ENCODE results near the gene RUFY1. TPM values are rescaled to one million over a fixed set of nuclear protein-coding genes. Genes with fewer than 3 reads are reported as not detected.

The RUFY1 gene
- total RNA-seq, 1 experiment from 2014 or later: 40.9 TPM

DNA sequence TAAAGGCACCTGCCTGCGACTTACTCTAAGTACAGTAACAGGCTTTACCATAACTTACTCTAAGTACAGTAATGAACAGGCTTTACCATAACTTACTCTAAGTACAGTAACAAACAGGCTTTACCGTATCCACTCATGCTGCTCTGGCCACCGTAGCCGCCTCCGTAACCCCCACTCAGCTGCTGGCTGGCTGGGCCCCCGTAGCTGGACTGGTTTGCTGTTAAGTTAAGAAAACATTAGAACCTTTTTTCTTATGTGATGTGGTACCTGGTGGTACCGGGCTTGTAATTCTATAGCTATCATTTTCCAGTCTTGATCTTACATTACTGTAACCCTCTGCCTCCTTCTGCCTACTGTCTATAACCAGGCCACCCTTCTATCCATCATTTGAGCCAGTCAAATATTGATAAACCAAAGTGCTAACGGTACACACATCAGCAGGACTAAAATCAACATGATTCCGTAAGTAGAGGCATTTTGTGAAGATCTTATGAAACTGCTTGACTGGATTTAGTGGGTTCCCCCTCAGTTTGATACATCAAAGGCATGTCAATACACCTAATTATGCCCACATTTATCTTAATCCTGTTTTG is 65.7 kb downstream of the RUFY1 start:
- Histone ChIP-seq H3K27ac (ENCODE audit: low read length) (no peak overlapping the region), H3K27me3 (ENCODE audit: low read length) (no peaks in the 10 kb centered on the region), H3K79me2 (ENCODE audit: low read length) (peaks cover 47% of the 10 kb centered on the region), H3K9ac (ENCODE audit: low read length) (no peak overlapping the region), H2AFZ (ENCODE audit: low read length) (no peak overlapping the region), H3K36me3 (ENCODE audit: insufficient read depth, low read length) (peaks cover 88% of the 10 kb centered on the region), H3K9me2 (replicated peaks; ENCODE audit: insufficient read depth, low read length) (no peaks in the 10 kb centered on the region), H3K4me3 (ENCODE audit: low read length) (no peak overlapping the region), H3K9me3 (ENCODE audit: low read length) (no peaks in the 10 kb centered on the region), H3K4me1 (ENCODE audit: low read length) (peaks cover 22% of the 10 kb centered on the region), H3K4me2 (ENCODE audit: low read depth, low read length, poor library complexity, severe bottlenecking) (no peak overlapping the region), H4K20me1 (ENCODE audit: insufficient read depth, low read depth, low read length) (peaks cover 74% of the 10 kb centered on the region)
- DNase-seq: peak; percentile 37

GRCh38 chr5:179617930-179618329 is 67.6 kb downstream of the RUFY1 start:
- no peak overlapping the region for H2AFZ ChIP-seq (ENCODE audit: low read length)
- no peak overlapping the region for H3K4me2 ChIP-seq (ENCODE audit: low read depth, low read length, poor library complexity, severe bottlenecking)
- peaks cover 89% of the 10 kb centered on the region for H4K20me1 ChIP-seq (ENCODE audit: insufficient read depth, low read depth, low read length)
- peaks cover 36% of the 10 kb centered on the region for H3K4me1 ChIP-seq (ENCODE audit: low read length)
- peaks cover 65% of the 10 kb centered on the region for H3K79me2 ChIP-seq (ENCODE audit: low read length)
- no peaks in the 10 kb centered on the region for H3K9me2 ChIP-seq (replicated peaks; ENCODE audit: insufficient read depth, low read length)
- H3K9ac ChIP-seq (ENCODE audit: low read length): no peak overlapping the region
- H3K36me3 ChIP-seq (ENCODE audit: insufficient read depth, low read length): peaks cover 97% of the 10 kb centered on the region
- H3K27ac ChIP-seq (ENCODE audit: low read length): no peak overlapping the region
- no peak overlapping the region for H3K4me3 ChIP-seq (ENCODE audit: low read length)
- H3K9me3 ChIP-seq (ENCODE audit: low read length): no peaks in the 10 kb centered on the region
- no peak for DNase-seq
- no peaks in the 10 kb centered on the region for H3K27me3 ChIP-seq (ENCODE audit: low read length)

GRCh38 chr5:179618923-179619554 is 68.7 kb downstream of the RUFY1 start:
- peaks cover 38% of the 10 kb centered on the region for H3K4me1 ChIP-seq (ENCODE audit: low read length)
- H3K27me3 ChIP-seq (ENCODE audit: low read length): no peaks in the 10 kb centered on the region
- H3K4me2 ChIP-seq (ENCODE audit: low read depth, low read length, poor library complexity, severe bottlenecking): peak overlapping the region; percentile 88
- peaks cover 82% of the 10 kb centered on the region for H4K20me1 ChIP-seq (ENCODE audit: insufficient read depth, low read depth, low read length)
- no peak overlapping the region for H2AFZ ChIP-seq (ENCODE audit: low read length)
- no peak overlapping the region for H3K27ac ChIP-seq (ENCODE audit: low read length)
- no peak overlapping the region for H3K9ac ChIP-seq (ENCODE audit: low read length)
- no peaks in the 10 kb centered on the region for H3K9me3 ChIP-seq (ENCODE audit: low read length)
- no peaks in the 10 kb centered on the region for H3K9me2 ChIP-seq (replicated peaks; ENCODE audit: insufficient read depth, low read length)
- H3K36me3 ChIP-seq (ENCODE audit: insufficient read depth, low read length): peaks cover 90% of the 10 kb centered on the region
- peaks cover 70% of the 10 kb centered on the region for H3K79me2 ChIP-seq (ENCODE audit: low read length)
- no peak overlapping the region for H3K4me3 ChIP-seq (ENCODE audit: low read length)
- no peak for DNase-seq

- no peaks in the 10 kb centered on the region for H3K27me3 ChIP-seq (ENCODE audit: low read length)
- H3K9ac ChIP-seq (ENCODE audit: low read length): no peak overlapping the region
- no peak overlapping the region for H2AFZ ChIP-seq (ENCODE audit: low read length)
- H3K9me2 ChIP-seq (replicated peaks; ENCODE audit: insufficient read depth, low read length): no peaks in the 10 kb centered on the region
- no peak for DNase-seq
- H3K79me2 ChIP-seq (ENCODE audit: low read length): peaks cover 70% of the 10 kb centered on the region
- H3K36me3 ChIP-seq (ENCODE audit: insufficient read depth, low read length): peaks cover 82% of the 10 kb centered on the region
- H3K4me1 ChIP-seq (ENCODE audit: low read length): peaks cover 45% of the 10 kb centered on the region
- H3K4me2 ChIP-seq (ENCODE audit: low read depth, low read length, poor library complexity, severe bottlenecking): peak overlapping the region; percentile 88
- no peaks in the 10 kb centered on the region for H3K9me3 ChIP-seq (ENCODE audit: low read length)
- no peak overlapping the region for H3K27ac ChIP-seq (ENCODE audit: low read length)
- H3K4me3 ChIP-seq (ENCODE audit: low read length): no peak overlapping the region
- H4K20me1 ChIP-seq (ENCODE audit: insufficient read depth, low read depth, low read length): peaks cover 77% of the 10 kb centered on the region
Measured at GRCh38 chr5:179619776-179620175, 69.4 kb downstream of the RUFY1 start.

GRCh38 chr5:179620293-179620692 is 69.9 kb downstream of the RUFY1 start:
- DNase-seq: peak; percentile 41
- peaks cover 77% of the 10 kb centered on the region for H3K36me3 ChIP-seq (ENCODE audit: insufficient read depth, low read length)
- no peak overlapping the region for H3K27ac ChIP-seq (ENCODE audit: low read length)
- peaks cover 72% of the 10 kb centered on the region for H4K20me1 ChIP-seq (ENCODE audit: insufficient read depth, low read depth, low read length)
- H3K27me3 ChIP-seq (ENCODE audit: low read length): no peaks in the 10 kb centered on the region
- no peaks in the 10 kb centered on the region for H3K9me2 ChIP-seq (replicated peaks; ENCODE audit: insufficient read depth, low read length)
- H3K79me2 ChIP-seq (ENCODE audit: low read length): peaks cover 65% of the 10 kb centered on the region
- peak overlapping the region; percentile 99; the same call in 1 of the 2 replicates for H3K4me3 ChIP-seq (ENCODE audit: low read length)
- peak overlapping the region; percentile 88 for H3K4me2 ChIP-seq (ENCODE audit: low read depth, low read length, poor library complexity, severe bottlenecking)
- H2AFZ ChIP-seq (ENCODE audit: low read length): no peak overlapping the region
- H3K9ac ChIP-seq (ENCODE audit: low read length): 0 out of 2 replicates have a peak overlapping the region, but pooled peaks have one; percentile 7
- no peaks in the 10 kb centered on the region for H3K9me3 ChIP-seq (ENCODE audit: low read length)
- peaks cover 46% of the 10 kb centered on the region for H3K4me1 ChIP-seq (ENCODE audit: low read length)

DNA sequence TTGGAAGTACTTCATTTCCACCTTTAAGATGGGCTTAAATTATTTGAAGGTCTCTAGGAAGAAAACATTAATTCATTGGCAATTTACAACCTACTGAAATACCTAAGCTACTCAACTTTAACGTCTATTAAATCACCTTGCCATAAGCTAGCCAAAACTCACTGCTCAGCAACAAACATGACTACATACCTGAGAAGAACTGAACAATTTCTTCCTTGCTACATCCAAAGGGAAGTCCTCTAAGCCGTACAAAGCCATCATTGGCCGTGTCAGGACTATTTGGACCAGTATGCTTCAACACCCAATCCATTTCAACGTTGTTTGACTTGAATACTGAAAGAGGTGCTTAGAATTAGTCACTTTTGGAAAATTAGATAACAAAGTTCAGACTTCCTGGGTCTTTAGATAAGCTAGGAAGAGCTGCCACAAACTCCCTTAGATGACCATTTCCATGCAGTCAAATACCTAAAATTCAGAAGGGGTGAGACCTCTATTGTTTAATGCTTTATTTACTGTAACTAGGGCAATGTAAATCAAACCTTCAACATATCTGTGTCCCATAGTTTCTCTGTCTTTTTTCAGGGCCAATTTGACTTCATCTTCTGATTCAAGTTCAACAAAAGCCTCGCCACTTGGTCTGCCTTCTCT is 70.5 kb downstream of the RUFY1 start:
- Histone ChIP-seq H3K4me2 (ENCODE audit: low read depth, low read length, poor library complexity, severe bottlenecking) (peak overlapping the region; percentile 88), H3K79me2 (ENCODE audit: low read length) (peaks cover 61% of the 10 kb centered on the region), H3K9me2 (replicated peaks; ENCODE audit: insufficient read depth, low read length) (no peaks in the 10 kb centered on the region), H3K9ac (ENCODE audit: low read length) (no peak overlapping the region; the same call in 1 of the 2 replicates), H3K4me3 (ENCODE audit: low read length) (peak overlapping the region; percentile 99), H3K36me3 (ENCODE audit: insufficient read depth, low read length) (peaks cover 72% of the 10 kb centered on the region), H4K20me1 (ENCODE audit: insufficient read depth, low read depth, low read length) (peaks cover 67% of the 10 kb centered on the region), H3K27ac (ENCODE audit: low read length) (peak overlapping the region; percentile 26; the same call in 1 of the 2 replicates), H3K4me1 (ENCODE audit: low read length) (peaks cover 46% of the 10 kb centered on the region), H2AFZ (ENCODE audit: low read length) (no peak overlapping the region), H3K27me3 (ENCODE audit: low read length) (no peaks in the 10 kb centered on the region), H3K9me3 (ENCODE audit: low read length) (no peaks in the 10 kb centered on the region)
- DNase-seq: peak; percentile 39

GRCh38 chr5:179621551-179622214 is 71.3 kb downstream of the RUFY1 start:
- peak overlapping the region; percentile 73 for H3K9ac ChIP-seq (ENCODE audit: low read length)
- H3K36me3 ChIP-seq (ENCODE audit: insufficient read depth, low read length): peaks cover 63% of the 10 kb centered on the region
- peak overlapping the region; percentile 88 for H3K4me2 ChIP-seq (ENCODE audit: low read depth, low read length, poor library complexity, severe bottlenecking)
- H3K4me3 ChIP-seq (ENCODE audit: low read length): peak overlapping the region; percentile 99
- H4K20me1 ChIP-seq (ENCODE audit: insufficient read depth, low read depth, low read length): peaks cover 64% of the 10 kb centered on the region
- H3K4me1 ChIP-seq (ENCODE audit: low read length): peaks cover 46% of the 10 kb centered on the region
- peak overlapping the region; percentile 26 for H3K27ac ChIP-seq (ENCODE audit: low read length)
- H3K9me2 ChIP-seq (replicated peaks; ENCODE audit: insufficient read depth, low read length): no peaks in the 10 kb centered on the region
- H3K79me2 ChIP-seq (ENCODE audit: low read length): peaks cover 61% of the 10 kb centered on the region
- no peaks in the 10 kb centered on the region for H3K9me3 ChIP-seq (ENCODE audit: low read length)
- no peaks in the 10 kb centered on the region for H3K27me3 ChIP-seq (ENCODE audit: low read length)
- DNase-seq: peak; percentile 42
- H2AFZ ChIP-seq (ENCODE audit: low read length): no peak overlapping the region
